PC-9 (cell line): ENCODE measurements around the gene HMX1. TPM values are rescaled to one million over a fixed set of nuclear protein-coding genes. Genes with fewer than 3 reads are reported as not detected.

Experiments used
- BruUV-seq: library from RNA; stranded (reverse); fragments of 400-500 nt; replicated peaks from 2 replicates; lab custom pipeline; 2021; lab: Mats Ljungman, UMichigan
- CTCF ChIA-PET: fragments of 300-600 bp; sonication (Branson Sonifier 250); formaldehyde crosslinking; loops from one replicate; lab custom pipeline; 2022; ENCODE audit warnings: antibody characterized with exemption; lab: Charles Lee
- POLR2A ChIA-PET: fragments of 300-600 bp; sonication (Branson Sonifier 250); formaldehyde crosslinking; loops from one replicate; lab custom pipeline; 2022; ENCODE audit warnings: antibody characterized with exemption; ENCODE audit not compliant: unreplicated experiment; lab: Charles Lee
- DNase-seq, 2 experiments: peaks; one replicate each; pipeline versions ENCODE4 v3.0.0 to v3.0.0-alpha.2; 2015 to 2022; ENCODE audit warnings: mixed read lengths in 1 of 2
- H2AFZ ChIP-seq: fragments of 200-600 bp; sonication (generic); 2 replicates; pipeline ENCODE4 v1.8.1; 2017; ENCODE audit warnings: antibody characterized with exemption
- H3F3A ChIP-seq: fragments of 200-600 bp; sonication (generic); 2 replicates; pipeline ENCODE4 v1.8.1; 2017; ENCODE audit warnings: antibody characterized with exemption, mild to moderate bottlenecking, low read depth; ENCODE audit not compliant: insufficient read depth
- H3K27ac ChIP-seq: fragments of 200-600 bp; sonication (generic); 2 replicates; pipeline ENCODE4 v1.6.1; 2016; ENCODE audit warnings: mixed run types
- H3K27me3 ChIP-seq: fragments of 200-600 bp; sonication (generic); 2 replicates; pipeline ENCODE4 v1.6.1; 2016; ENCODE audit warnings: low read depth, mixed run types; ENCODE audit not compliant: insufficient read depth
- H3K36me3 ChIP-seq: fragments of 200-600 bp; sonication (generic); 2 replicates; pipeline ENCODE4 v1.6.1; 2016; ENCODE audit warnings: low read depth, mixed run types
- H3K4me1 ChIP-seq: fragments of 200-600 bp; sonication (generic); replicated peaks from 2 replicates; pipeline ENCODE4 v1.6.1; 2016; ENCODE audit warnings: mixed run types; ENCODE audit not compliant: insufficient read depth
- H3K4me2 ChIP-seq: fragments of 200-600 bp; sonication (generic); 2 replicates; pipeline ENCODE4 v1.6.1; 2017; ENCODE audit warnings: mixed run types
- H3K4me3 ChIP-seq: fragments of 200-600 bp; sonication (generic); 2 replicates; pipeline ENCODE4 v1.6.1; 2016; ENCODE audit warnings: mixed run types
- H3K79me2 ChIP-seq: fragments of 200-600 bp; sonication (generic); 2 replicates; pipeline ENCODE4 v1.6.1; 2017; ENCODE audit warnings: low read depth, mixed run types
- H3K9me2 ChIP-seq: fragments of 200-600 bp; sonication (generic); 2 replicates; pipeline ENCODE4 v1.8.1; 2017; ENCODE audit warnings: mild to moderate bottlenecking; ENCODE audit not compliant: insufficient read depth
- H3K9me3 ChIP-seq: fragments of 200-600 bp; sonication (generic); 2 replicates; pipeline ENCODE4 v1.8.1; 2016; ENCODE audit warnings: low read depth; ENCODE audit not compliant: insufficient read depth
- H4K20me1 ChIP-seq: fragments of 200-600 bp; sonication (generic); 2 replicates; pipeline ENCODE4 v1.8.1; 2017; ENCODE audit not compliant: insufficient read depth
- EZH2 ChIP-seq: fragments of 200-600 bp; sonication (generic); IDR thresholded peaks from 2 replicates; pipeline ENCODE4 v1.8.0; 2017; ENCODE audit warnings: antibody characterized with exemption, low read depth
- intact Hi-C: fragments of 100-400 bp; cut with micrococcal nuclease; formaldehyde crosslinking; loops from one replicate; pipeline ENCODE4 v1.10.0; 2022; ENCODE audit not compliant: unreplicated experiment
- total RNA-seq: library from RNA; stranded (reverse); gene quantifications from 2 replicates; pipeline ENCODE4 v1.2.3, GENCODE V29; 2021
- TF ChIP-seq, protein P1 (sequence below): fragments of 200-600 bp; sonication (generic); conservative IDR thresholded peaks from 2 replicates; pipeline ENCODE4 v1.6.1; 2017; ENCODE audit warnings: mixed run types, antibody characterized with exemption, mild to moderate bottlenecking, moderate library complexity

The HMX1 gene
- total RNA-seq, 1 experiment from 2014 or later = not detected

DNA sequence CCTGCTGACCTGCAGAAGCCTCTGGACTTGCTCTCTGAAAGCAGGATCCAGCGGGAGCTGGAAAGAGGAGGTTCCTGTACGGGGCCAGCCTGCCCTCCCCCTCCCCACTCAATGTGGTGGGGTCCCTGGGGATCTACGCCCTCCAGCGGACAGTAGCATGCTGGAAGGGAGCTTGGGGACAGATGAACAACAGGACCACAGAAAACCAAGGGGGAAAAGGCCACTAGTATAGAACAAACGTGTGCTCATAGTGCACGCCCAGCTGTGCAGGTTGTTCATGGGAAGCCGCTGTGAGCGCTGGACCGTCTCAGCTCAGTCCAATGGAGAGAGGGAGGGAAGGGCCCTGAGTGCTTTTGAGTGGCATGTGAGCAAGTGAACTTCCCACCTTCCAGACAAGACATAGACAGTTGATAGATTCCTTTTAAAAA, 15.8 kb downstream of the HMX1 start:
- H3K79me2 ChIP-seq = no peaks in the 10 kb centered on the region
- ChIA-PET CTCF (no interaction called here), POLR2A (no interaction called here)
- H3K27me3 ChIP-seq = peaks cover 62% of the 10 kb centered on the region
- H3K4me2 ChIP-seq = no peak overlapping the region
- H3K4me3 ChIP-seq = no peak overlapping the region
- no peaks in the 10 kb centered on the region for H3K4me1 ChIP-seq
- intact Hi-C loops = no loop called here
- no peak overlapping the region for H2AFZ ChIP-seq
- H3K36me3 ChIP-seq = no peaks in the 10 kb centered on the region
- DNase-seq = no peak
- H3F3A ChIP-seq = no peaks in the 10 kb centered on the region
- no peaks in the 10 kb centered on the region for H3K9me2 ChIP-seq
- no peak overlapping the region for H3K27ac ChIP-seq
- TF ChIP-seq EZH2 = no peak
- TF ChIP-seq, protein P1, sequence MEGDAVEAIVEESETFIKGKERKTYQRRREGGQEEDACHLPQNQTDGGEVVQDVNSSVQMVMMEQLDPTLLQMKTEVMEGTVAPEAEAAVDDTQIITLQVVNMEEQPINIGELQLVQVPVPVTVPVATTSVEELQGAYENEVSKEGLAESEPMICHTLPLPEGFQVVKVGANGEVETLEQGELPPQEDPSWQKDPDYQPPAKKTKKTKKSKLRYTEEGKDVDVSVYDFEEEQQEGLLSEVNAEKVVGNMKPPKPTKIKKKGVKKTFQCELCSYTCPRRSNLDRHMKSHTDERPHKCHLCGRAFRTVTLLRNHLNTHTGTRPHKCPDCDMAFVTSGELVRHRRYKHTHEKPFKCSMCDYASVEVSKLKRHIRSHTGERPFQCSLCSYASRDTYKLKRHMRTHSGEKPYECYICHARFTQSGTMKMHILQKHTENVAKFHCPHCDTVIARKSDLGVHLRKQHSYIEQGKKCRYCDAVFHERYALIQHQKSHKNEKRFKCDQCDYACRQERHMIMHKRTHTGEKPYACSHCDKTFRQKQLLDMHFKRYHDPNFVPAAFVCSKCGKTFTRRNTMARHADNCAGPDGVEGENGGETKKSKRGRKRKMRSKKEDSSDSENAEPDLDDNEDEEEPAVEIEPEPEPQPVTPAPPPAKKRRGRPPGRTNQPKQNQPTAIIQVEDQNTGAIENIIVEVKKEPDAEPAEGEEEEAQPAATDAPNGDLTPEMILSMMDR = no peak
- no peaks in the 10 kb centered on the region for H3K9me3 ChIP-seq
- BruUV-seq = no TSS peak
- no peaks in the 10 kb centered on the region for H4K20me1 ChIP-seq

- BruUV-seq = no TSS peak
- DNase-seq = no peak
- Histone ChIP-seq H3K4me3 (no peak overlapping the region), H2AFZ (no peak overlapping the region), H3K36me3 (no peaks in the 10 kb centered on the region), H3K4me2 (no peak overlapping the region), H4K20me1 (no peaks in the 10 kb centered on the region), H3K9me3 (no peaks in the 10 kb centered on the region), H3K79me2 (no peaks in the 10 kb centered on the region), H3K4me1 (no peaks in the 10 kb centered on the region), H3F3A (no peaks in the 10 kb centered on the region), H3K27me3 (peaks cover 71% of the 10 kb centered on the region), H3K9me2 (no peaks in the 10 kb centered on the region), H3K27ac (no peak overlapping the region)
- TF ChIP-seq, protein P1 = no peak
- TF ChIP-seq EZH2 = no peak
- intact Hi-C loops = no loop called here
- CTCF ChIA-PET = no interaction called here
- POLR2A ChIA-PET = no interaction called here
These were observed 16.7 kb downstream of the HMX1 start for GRCh38 chr4:8854931-8855330.

DNA sequence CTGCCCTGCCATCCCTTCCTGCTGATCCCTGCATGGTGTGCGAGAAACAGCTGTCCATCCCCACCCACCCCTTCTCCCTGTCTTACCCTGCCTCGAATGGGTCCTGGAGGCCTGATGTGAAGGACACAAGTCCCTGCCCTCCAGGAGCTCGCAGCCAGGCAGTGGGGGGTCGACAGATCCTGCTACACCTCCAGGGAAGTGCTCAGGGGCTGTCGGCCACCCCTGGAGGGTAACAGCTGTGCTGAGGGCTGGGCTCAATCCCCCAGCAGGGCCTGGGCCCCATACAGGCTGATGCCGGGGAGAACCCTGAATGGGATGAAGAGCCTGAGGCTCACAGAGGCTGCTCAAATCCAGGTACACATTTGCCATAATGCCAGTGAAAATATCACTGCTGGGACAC, 17.6 kb downstream of the HMX1 start:
- peaks cover 80% of the 10 kb centered on the region for H3K27me3 ChIP-seq
- no peaks in the 10 kb centered on the region for H3K36me3 ChIP-seq
- no peaks in the 10 kb centered on the region for H3F3A ChIP-seq
- intact Hi-C loops = no loop called here
- BruUV-seq = no TSS peak
- ChIA-PET POLR2A (no interaction called here), CTCF (no interaction called here)
- no peaks in the 10 kb centered on the region for H3K4me1 ChIP-seq
- no peak overlapping the region for H3K4me3 ChIP-seq
- no peak for DNase-seq
- H3K79me2 ChIP-seq = no peaks in the 10 kb centered on the region
- TF ChIP-seq EZH2 = no peak
- TF ChIP-seq, protein P1 = no peak
- H4K20me1 ChIP-seq = no peaks in the 10 kb centered on the region
- no peaks in the 10 kb centered on the region for H3K9me2 ChIP-seq
- no peak overlapping the region for H2AFZ ChIP-seq
- no peak overlapping the region for H3K4me2 ChIP-seq
- H3K9me3 ChIP-seq = no peaks in the 10 kb centered on the region
- H3K27ac ChIP-seq = no peak overlapping the region
